ENCODE data around the gene JARID2. TPM values are rescaled to one million over a fixed set of nuclear protein-coding genes. Genes with fewer than 3 reads are reported as not detected.

JARID2 gene
- total RNA-seq, 1 experiment from 2014 or later = 21.0 TPM

- intact Hi-C loops (cut with micrococcal nuclease) = no loop called here
- Mint-ChIP-seq H3K27ac (ENCODE audit: low read depth, unreplicated experiment) (no peak overlapping the region), H3K4me1 (ENCODE audit: insufficient read depth, unreplicated experiment) (no peaks in the 10 kb centered on the region), H3K4me3 (ENCODE audit: unreplicated experiment) (no peak overlapping the region), H3K9me3 (ENCODE audit: unreplicated experiment) (no peaks in the 10 kb centered on the region), H3K36me3 (ENCODE audit: insufficient read depth, unreplicated experiment) (peaks cover 7% of the 10 kb centered on the region), H3K27me3 (ENCODE audit: insufficient read depth, unreplicated experiment) (no peaks in the 10 kb centered on the region)
- no peak for TF ChIP-seq CTCF (IDR thresholded peaks at IDR 0.05; ENCODE audit: unreplicated experiment)
- BruUV-seq (replicated peaks) = no TSS peak
- POLR2A ChIA-PET = no interaction called here
- no peak for DNase-seq (ENCODE audit: unreplicated experiment)
- CTCF ChIA-PET = interaction anchor here (0.7 kb wide), 1 partner anchor 1388 kb away, joined by 4 read pairs; no protein-coding TSS in a partner anchor
Observed at GRCh38 chr6:15557174-15557573, 311.3 kb downstream of the JARID2 start.

GRCh38 chr6:15560713-15561112, 314.8 kb downstream of the JARID2 start:
- intact Hi-C loops (cut with micrococcal nuclease) = no loop called here
- H3K9me3 Mint-ChIP-seq (ENCODE audit: unreplicated experiment) = no peaks in the 10 kb centered on the region
- no TSS peak for BruUV-seq (replicated peaks)
- CTCF ChIA-PET = no interaction called here
- DNase-seq (ENCODE audit: unreplicated experiment) = no peak
- no peaks in the 10 kb centered on the region for H3K4me1 Mint-ChIP-seq (ENCODE audit: insufficient read depth, unreplicated experiment)
- POLR2A ChIA-PET = interaction anchor here (0.6 kb wide), 1 partner anchor 182 kb away, joined by 3 read pairs; no protein-coding TSS in a partner anchor
- TF ChIP-seq CTCF (IDR thresholded peaks at IDR 0.05; ENCODE audit: unreplicated experiment) = no peak
- no peak overlapping the region for H3K4me3 Mint-ChIP-seq (ENCODE audit: unreplicated experiment)
- H3K27ac Mint-ChIP-seq (ENCODE audit: low read depth, unreplicated experiment) = no peak overlapping the region
- H3K27me3 Mint-ChIP-seq (ENCODE audit: insufficient read depth, unreplicated experiment) = no peaks in the 10 kb centered on the region
- peaks cover 7% of the 10 kb centered on the region for H3K36me3 Mint-ChIP-seq (ENCODE audit: insufficient read depth, unreplicated experiment)

- intact Hi-C loops (cut with micrococcal nuclease) = no loop called here
- DNase-seq (ENCODE audit: unreplicated experiment) = no peak
- H3K27me3 Mint-ChIP-seq (ENCODE audit: insufficient read depth, unreplicated experiment) = no peaks in the 10 kb centered on the region
- CTCF ChIA-PET = no interaction called here
- POLR2A ChIA-PET = no interaction called here
- H3K27ac Mint-ChIP-seq (ENCODE audit: low read depth, unreplicated experiment) = no peak overlapping the region
- peaks cover 4% of the 10 kb centered on the region for H3K36me3 Mint-ChIP-seq (ENCODE audit: insufficient read depth, unreplicated experiment)
- H3K9me3 Mint-ChIP-seq (ENCODE audit: unreplicated experiment) = no peaks in the 10 kb centered on the region
- TF ChIP-seq CTCF (IDR thresholded peaks at IDR 0.05; ENCODE audit: unreplicated experiment) = no peak
- no peak overlapping the region for H3K4me3 Mint-ChIP-seq (ENCODE audit: unreplicated experiment)
- H3K4me1 Mint-ChIP-seq (ENCODE audit: insufficient read depth, unreplicated experiment) = no peaks in the 10 kb centered on the region
- no TSS peak for BruUV-seq (replicated peaks)
Observed at GRCh38 chr6:15561447-15562199, 315.8 kb downstream of the JARID2 start.

- no peak for TF ChIP-seq CTCF (IDR thresholded peaks at IDR 0.05; ENCODE audit: unreplicated experiment)
- ChIA-PET POLR2A (no interaction called here), CTCF (no interaction called here)
- no TSS peak for BruUV-seq (replicated peaks)
- no peak for DNase-seq (ENCODE audit: unreplicated experiment)
- H3K27me3 Mint-ChIP-seq (ENCODE audit: insufficient read depth, unreplicated experiment) = no peaks in the 10 kb centered on the region
- no peaks in the 10 kb centered on the region for H3K9me3 Mint-ChIP-seq (ENCODE audit: unreplicated experiment)
- no peak overlapping the region for H3K4me3 Mint-ChIP-seq (ENCODE audit: unreplicated experiment)
- no peaks in the 10 kb centered on the region for H3K4me1 Mint-ChIP-seq (ENCODE audit: insufficient read depth, unreplicated experiment)
- no peak overlapping the region for H3K27ac Mint-ChIP-seq (ENCODE audit: low read depth, unreplicated experiment)
- intact Hi-C loops (cut with micrococcal nuclease) = no loop called here
- no peaks in the 10 kb centered on the region for H3K36me3 Mint-ChIP-seq (ENCODE audit: insufficient read depth, unreplicated experiment)
Observed at GRCh38 chr6:15562977-15563376, 317.1 kb downstream of the JARID2 start.
